HG03575 (cell line): ENCODE results near the gene FGL2.
"Not testable (repeated sequence)": the region's sequence is repeated elsewhere in the genome, so short reads cannot be mapped to it uniquely, and the experiment has no call there.

Experiments used
- ATAC-seq: cut with Tn5 transposase; IDR thresholded peaks from one replicate; pipeline ENCODE4 v1.9.1; 2021; ENCODE audit not compliant: unreplicated experiment, insufficient number of reproducible peaks, low FRiP score; ENCODE audit errors: extremely low read depth

Gene FGL2

GRCh38 chr7:77172437-77173172 is 27.0 kb downstream of the FGL2 start:
- not testable (repeated sequence) for ATAC-seq

DNA sequence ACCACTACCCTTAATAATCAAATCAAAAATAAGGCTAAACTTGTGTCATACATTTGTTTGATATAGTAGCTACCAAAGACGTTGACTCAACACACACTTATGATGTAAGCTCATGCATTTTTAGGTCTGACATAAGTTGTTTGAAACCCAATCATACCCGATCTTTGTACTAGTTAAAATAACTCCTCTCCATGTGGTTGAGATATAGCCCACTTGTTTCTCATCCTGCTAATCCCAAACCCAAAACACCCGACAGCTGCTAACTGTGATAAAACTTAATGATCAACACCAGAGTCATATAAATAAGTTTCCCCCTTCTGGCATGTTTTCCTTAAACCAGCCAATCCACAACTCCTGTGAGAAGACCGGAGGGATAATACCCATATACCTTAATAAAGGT is 28.5 kb downstream of the FGL2 start:
- not testable (repeated sequence) for ATAC-seq

- peak; percentile 34 for ATAC-seq
Measured at GRCh38 chr7:77157446-77157845, 42.2 kb downstream of the FGL2 start.

DNA sequence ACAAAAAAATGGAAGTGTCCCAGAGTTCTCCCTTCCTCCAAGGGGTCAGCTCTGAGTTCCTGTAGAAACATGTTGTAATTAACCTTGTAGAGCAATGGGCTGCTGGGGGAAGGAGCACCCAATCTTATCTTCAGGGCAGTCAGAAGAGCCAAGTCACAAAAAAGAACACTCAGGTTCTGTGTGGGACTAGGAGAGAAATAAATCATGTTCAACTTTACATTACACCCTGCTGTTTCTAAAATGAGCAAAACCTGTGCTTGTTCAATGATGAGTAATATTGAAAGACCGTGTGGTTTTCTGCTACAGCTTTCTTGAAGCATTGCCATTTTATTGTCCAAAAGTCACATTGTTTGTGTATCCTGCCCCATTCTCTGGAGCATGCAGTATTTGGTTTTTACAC is 42.6 kb downstream of the FGL2 start:
- ATAC-seq = peak; percentile 66

DNA sequence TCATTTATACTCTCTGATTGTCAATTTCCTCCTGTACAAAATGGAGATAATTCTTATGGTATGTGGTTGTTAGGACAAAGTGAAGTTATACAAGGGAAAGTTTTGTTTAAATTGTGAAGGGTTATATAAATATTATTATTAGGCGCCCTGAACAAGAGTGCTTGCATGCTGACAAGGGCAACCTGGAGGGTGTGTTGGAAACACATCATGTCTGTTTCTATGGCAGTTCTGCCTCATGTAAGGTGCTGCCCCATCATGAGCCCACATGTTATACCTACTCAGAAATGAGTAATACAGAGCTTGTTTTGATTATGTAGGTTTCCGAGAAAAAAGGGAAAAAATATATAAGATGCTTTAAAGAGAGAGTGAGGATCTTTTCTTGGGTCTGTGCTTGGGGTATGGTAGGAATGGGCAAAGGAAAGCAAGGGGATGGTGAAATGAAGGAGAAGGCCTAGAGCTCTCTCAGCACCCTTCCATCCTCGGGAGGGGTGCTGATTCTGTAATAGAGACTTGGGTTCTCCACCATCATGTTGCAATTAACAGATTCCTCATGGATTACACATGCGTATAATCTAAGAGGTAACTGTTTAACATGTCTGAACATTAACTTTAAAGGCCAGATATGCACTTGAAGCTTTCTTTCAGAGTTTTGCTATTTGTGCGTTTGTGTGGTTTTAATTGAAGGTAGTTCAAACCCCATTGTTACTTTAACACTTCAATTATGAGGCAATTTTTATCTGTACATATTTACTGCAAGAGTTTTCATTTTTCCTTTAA is 43.8 kb downstream of the FGL2 start:
- ATAC-seq = not testable (repeated sequence)

DNA sequence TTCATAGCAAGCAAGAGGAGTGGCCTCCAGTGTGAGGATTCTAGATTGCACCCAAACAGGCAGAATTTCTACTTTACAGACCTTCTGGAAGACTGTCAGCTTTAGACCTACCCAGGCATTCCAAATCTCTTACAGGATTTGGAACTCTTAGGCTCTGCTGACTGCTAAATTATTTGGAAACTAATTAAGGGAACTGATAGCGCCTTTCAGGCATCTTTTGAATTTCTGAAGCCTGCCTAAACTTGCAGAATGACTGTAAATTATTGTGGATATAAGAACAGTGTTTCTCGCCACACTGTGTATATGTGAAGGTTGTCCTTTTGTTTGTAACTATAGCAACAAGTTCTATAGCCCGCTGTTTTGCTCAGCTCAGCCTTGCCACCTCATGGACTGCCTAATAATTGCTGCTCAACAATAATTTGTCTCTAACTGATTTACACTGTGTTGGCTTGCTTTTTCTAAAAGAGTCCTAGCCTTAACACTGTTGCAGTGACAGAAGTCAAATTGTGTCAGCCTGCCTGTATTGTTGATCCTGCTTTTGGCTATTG is 44.6 kb downstream of the FGL2 start:
- ATAC-seq = peak; percentile 42

- ATAC-seq = not testable (repeated sequence)
Measured at GRCh38 chr7:77152232-77152631, 47.4 kb downstream of the FGL2 start.
